ENCODE measurements around the gene CTIF.

Gene CTIF

DNA sequence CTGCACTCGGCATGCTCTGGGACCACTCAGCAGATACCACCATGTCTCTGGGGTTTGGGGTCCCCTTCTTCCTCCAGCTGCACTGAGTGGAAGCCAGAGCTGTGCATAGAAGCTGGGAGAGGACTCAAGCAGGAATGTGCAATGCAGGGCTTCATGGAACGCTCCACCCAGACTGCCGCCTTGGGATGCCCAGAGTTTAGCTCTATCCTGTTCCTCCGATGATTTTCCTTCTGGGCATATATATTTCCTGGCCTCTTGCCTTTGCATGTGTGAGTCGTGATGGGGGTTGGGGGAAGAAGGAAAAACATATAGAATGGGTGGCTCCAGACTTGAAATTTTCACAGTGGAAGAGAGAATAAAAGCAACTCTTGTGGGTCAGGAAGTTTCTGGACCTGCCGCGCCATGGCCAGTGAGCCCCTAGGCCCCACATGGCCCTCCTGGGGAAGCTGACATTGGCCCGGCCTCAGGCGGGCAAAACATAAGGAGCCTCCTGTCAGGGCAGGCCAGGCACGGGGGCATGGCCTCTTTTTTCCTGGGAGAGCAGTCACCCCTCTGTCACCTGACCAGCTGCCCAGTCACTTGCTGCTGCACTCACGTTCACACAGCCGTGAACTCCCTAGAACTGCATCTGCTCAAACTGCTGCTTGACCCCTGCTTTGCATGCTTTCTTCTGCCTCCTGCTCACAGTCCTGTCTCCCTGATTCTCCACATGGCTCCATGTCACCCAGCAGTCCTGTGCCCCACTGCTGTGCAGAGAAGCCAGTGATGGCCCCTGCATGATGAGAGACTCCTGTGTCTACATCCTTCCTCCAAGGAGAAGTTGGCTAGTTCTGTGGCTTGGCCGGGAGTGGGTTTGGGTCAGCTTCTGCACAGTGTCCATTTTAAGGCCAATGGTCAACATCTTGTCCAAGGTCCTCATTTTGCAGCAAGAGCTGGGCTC, 197.8 kb downstream of the CTIF start:
- no peak for DNase-seq

DNA sequence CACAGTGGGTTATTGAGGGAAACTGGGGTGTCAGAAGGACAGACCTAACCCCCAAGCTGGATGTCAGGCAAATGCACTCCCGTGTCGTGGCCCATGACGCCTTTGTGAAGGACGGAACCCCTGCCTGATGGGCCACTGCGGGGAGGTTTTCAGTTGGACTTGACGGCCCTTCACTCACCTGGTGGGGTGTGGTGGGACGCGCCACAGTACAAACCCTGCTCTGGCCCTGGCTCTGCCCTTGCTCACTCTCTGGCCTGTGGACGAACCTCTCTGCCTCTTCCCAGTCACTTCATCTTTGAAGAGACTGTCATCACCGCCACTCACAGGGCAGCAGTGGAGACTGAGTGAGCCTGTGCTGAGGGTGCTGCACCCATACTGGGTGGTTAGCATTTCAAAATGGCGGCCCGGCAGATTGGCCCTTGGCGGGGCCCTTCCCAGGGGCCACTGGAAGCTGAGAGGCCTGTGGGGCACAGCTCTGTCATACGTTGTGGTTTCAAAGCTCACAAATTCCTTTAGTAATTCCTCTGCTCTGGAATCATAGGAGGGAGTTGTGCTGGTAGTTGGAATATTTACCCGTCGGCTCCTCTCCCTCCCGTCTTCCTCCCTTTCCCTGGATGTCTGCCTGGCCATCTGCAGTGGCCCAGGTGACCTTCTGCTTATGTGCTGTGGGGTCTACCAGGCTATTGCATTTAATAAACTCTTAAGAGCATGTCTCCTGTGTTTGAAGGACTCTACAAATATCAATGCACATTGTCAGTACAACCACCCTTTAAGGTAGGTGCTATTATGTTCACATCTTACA, 200.6 kb downstream of the CTIF start:
- no peak for DNase-seq

DNA sequence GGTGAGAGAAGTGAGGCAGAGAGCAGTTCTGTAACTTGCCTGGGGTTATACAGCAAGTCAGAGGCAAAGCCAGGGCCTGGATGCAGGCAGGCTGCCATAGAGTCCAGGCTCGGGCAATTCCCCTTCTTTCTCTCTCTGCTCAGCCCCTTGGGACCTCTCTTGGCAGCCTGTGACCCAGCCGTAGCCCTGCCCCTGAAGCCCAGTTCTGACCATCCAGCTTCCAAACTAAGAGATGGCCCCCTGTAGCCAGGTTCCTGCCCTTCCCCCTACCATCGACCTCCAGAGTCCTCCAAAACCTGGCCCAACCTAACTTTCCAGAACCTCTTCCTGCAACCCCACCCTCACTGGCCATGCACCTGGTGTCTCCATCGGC, 201.2 kb downstream of the CTIF start:
- DNase-seq: no peak

DNA sequence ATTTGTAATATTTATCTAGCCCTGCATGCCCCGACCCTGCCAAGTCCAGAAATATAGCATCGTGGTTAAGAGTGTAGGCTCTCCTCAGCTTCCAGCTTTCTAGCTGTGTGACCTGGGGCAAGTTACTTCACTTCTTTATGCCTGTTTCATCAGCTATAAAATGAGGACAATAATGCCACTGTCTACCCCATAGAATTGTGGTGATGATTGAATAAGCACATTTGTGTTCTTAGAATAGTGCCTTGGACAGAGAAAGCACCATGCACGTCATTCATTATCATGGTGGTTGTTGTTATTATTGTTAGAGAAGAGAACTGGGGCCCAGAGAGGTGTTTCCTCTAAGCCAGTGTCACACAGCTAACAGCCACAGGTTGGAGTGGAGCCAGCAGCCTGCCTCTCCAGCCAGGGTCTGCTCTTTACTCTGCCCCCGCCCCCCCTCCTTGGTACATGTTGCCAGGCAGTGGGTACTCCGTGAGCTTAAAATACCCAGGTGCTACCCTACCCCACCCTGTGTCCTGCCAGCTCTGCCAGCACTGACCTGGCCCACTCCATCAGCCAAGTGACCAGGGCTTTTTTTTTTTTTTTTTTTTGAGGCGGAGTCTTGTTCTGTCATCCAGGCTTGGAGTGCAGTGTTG, 202.1 kb downstream of the CTIF start:
- DNase-seq: no peak

DNA sequence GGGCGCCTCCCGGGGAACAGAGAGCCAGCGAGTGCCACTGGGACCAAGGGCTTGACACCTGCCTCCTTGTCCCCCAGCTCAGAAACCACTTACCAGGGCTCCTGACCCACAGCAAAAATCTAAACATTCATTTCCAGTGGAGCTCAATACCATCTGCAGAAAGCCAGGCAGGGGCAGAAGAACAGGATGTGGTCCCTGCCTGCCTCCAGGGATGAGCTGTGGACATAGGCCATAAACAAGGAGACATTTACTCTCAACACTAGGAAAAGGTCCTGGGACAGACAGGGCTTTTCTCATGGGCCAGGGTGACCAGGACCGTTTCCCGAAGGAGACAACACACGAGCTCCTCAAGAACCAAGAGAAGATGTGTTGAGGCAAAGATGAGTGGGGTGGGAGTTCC, 203.0 kb downstream of the CTIF start:
- DNase-seq: no peak

DNA sequence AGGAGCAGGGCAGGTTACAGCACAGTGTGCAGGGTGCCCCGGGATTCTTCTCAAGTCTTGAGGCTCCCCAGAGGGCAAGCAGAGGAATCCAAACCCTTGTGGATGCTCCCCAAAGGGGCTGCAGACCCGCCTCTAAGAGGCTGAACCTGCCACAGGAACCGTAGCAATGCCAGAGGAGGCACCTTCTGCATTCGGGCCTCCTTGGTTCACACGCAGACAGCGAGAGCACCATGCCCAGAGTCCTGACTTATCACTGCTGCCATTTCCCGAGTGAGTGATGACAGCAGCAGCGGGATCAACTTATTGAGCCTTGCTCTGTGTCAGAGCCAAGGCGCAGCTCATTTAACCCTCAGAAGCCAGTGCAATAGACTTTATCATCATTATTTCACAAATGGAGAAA, 203.5 kb downstream of the CTIF start:
- DNase-seq: no peak

DNA sequence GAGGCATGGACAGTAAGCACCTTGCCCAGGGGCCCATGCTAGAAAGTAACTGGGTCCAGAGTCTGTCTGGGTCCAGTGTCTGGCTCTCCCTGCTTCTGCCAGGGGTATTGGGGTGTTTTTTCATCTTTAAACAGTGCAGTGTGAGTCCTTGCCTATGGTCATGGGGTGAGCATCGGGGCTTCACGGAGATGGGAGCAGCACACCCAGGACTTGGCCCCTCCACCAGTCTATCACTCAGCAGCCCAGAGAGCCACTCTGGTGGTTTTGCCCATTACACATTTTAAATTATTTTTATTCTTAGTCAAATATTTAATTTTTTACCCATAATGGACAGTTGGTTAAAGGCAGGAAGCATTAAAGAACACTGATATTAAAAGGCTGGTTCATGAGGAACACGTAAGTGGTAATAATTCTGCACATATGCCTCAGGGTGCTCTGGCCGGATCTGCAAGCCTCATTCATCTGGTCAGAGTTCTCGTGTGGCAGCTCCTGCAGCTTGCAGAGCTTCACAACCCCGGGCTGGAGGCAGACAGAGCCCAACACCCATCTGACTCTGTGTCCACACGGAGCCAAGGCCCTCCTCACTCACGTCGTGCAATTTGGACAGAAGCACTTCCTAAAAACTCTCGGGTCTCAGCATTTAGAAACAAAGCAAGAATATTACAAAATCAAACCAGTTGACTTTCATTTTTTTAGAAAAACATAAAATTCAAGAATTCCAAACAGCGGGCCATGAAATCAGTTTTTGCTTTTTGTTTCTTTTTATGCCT, 204.1 kb downstream of the CTIF start:
- no peak for DNase-seq

DNA sequence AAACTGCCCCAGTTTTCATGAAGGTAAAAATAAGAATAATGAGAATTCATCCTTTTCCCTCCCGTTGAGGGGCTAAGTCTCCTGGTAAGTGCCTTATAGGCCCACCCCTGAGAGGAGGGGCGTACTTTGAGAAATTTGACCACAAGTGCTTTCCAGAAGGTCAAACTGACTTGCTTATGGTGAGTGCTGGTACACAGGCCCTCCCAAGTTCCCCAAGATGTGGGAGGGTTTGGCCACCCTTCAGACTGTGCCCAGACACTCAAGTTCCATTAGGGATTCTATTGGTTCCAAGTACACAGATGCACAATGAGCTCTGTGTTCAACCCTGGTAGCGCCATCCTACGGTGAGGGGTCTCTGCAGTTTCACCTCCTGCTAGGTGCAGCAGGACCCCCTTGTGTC, 205.1 kb downstream of the CTIF start:
- no peak for DNase-seq

DNA sequence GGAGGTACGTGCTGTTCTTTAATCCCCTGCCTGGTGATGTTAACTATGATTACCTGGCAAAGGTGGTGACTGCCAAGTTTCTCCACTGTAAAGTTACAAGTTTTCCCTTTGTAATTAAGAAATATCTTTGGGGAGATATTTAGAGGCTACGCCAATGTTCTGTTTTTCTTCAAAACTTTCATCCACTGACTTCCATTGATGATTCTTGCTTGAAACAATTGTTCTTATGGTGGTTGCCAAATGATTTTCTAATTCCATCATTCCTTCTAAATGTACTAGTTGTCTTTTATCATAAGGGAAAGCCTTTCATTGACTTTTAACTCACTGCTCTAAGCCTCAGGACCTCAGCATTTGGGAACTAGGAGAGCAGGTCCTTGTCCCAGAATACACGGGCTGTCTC, 206.5 kb downstream of the CTIF start:
- DNase-seq: no peak

DNA sequence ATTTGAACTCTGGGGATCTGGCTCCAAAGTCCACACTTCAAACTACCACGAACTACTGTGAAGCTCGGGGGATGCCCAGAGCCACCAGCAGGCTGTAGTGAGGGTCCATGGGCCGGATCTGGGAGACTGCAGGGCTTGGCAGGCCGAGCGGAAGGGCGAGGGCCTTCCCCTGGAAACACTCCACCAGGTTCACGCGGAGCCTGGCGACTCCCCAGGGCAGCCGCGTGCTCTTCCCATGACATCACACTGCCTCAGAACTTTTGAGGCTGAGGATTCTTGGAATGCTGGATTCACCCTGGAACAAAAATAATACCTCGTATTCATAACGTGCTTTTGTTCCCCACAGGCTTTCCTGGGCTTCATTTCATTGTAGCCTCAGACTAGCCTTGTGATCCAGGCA, 210.9 kb downstream of the CTIF start:
- DNase-seq: no peak

DNA sequence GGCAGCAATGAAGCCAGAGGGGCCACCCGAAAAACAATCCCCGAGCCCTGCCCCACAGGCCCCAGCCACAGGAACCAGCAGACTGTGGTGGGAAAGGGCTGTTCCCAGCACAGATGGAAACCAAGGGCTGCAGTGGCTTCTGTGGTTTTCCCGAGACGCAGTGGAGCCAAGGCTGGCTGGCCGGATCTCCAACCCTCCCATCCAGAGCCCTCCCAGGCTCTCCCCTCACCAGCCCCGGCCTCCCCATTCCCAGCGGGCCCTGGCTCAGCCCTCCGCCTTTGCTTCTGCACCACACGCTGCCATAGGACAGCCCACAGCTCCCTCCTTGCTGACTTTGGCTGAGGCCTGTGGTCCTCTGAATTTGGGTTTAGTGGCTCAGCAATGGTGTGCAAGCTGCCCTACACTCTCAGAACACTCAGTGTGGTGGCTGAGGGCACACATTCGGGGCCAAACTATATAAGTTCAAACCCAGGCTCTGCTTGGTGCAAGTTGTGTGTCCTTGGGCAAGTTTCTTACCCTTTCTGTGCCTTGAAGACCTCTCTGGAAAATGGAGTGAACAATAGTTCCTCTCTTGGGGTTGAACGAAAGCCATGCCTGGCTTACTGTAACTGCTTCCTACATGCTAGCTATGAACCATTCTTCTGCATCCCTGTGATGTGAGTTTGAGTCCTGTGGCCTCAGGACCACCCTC, 211.8 kb downstream of the CTIF start:
- DNase-seq: no peak

DNA sequence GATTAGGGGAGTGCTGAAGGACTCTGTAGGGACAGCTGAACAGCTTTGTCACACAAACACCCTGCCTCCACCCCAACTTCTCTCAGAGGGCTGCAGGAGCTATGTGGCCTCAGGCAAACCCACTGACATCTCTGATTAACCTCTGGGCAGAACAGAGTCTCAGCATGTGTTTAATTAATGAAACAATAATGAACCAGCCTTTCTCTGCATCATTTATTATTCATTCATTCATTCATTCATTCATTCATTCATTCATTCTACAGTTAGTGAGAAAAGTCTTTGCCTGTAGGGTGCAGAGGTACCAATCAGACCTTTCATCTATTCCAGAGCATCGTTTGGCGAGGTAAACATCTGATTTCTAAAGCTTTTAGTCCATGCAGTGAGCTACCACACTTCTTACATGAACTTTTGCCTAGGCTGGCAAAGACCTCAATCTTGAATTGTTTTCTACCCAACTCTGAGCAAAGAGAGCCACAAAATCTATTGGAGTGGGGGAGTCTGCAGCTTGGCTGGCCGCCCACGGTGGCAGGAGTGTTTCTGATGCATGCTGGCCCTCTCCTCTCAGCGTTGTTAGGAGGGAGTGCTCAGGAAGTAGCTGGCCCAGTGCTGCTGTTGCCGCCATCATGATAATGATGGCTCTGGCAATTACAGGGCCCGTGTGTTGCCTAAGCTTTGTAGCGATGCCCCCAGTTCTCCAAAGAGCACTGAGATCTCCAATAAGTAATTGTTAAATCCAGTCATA, 213.1 kb downstream of the CTIF start:
- DNase-seq: no peak

DNA sequence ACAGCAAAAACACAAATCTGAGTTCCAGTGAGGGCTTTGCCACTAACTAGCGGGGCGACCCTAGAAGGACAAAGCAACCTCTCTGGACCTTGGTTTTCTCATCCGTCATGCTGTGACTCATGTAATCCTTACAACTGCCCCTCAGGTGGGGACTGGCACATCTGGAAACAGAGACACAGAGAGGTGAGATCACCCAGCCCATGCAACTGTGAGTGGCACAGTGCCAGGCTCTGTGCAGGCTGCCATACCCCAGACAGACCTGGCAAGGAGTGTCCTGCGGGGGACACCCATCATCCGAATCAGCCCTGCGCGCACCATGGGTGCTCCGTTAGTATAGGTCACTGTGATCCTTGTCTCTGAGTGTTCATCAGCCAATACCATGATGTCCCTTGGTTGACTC, 213.6 kb downstream of the CTIF start:
- DNase-seq: no peak

DNA sequence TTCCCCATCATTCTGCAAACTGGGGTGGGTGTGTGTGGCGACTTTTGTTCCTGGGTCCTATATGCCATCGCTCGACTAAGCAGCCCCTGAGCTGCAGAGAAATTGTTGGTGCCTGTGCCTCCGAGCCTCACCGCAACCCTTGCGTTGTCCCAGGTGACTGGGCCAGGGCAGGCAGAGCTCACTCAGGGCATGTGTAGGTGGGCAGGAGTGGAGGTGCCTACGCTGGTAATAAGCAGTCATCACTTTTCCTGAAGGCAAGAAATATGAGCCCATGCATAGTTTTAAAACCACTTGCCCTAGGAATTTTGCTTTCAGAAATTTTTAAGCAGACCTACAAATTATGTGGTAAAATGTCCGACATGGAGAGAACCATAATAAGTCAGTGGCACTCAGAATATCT, 214.1 kb downstream of the CTIF start:
- no peak for DNase-seq

DNA sequence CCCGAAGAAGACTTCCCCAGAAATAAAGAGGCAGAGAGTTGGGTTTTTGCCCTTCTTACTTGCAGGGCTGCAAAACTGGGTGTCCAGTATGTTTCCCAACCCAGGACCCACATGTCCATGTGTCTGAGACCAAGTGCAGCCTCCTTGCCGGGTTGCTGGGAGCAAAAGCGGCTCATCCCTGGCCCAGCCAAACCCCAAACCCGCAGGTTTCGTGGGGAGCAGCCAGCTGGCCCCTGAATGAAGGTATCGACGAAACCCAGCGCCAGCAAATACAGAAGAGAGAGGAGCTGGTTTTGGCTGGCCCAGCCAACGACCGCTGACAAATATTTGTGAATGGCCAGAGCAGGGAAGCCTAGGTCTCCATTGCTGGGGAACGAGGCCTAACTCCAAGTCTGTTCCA, 214.9 kb downstream of the CTIF start:
- DNase-seq: no peak

DNA sequence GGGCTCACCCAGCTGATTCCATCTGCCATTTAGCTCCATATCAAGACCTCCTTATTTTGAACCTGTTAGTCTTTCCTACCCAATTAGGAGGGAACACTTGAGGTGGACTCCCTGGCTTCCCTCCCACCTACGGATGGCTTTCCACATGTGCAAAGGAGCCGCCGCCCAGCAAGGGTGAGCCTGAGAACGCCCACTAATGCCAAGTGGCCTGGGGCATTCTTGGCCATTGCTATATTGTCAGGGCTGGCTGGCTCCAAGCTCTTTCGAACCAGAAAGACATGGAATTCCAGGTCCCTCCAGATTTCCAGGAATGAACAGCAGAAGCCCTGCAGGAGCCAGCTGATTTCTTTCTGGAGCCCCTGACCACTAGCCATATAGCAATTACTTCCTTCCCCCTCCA, 215.7 kb downstream of the CTIF start:
- DNase-seq: no peak

DNA sequence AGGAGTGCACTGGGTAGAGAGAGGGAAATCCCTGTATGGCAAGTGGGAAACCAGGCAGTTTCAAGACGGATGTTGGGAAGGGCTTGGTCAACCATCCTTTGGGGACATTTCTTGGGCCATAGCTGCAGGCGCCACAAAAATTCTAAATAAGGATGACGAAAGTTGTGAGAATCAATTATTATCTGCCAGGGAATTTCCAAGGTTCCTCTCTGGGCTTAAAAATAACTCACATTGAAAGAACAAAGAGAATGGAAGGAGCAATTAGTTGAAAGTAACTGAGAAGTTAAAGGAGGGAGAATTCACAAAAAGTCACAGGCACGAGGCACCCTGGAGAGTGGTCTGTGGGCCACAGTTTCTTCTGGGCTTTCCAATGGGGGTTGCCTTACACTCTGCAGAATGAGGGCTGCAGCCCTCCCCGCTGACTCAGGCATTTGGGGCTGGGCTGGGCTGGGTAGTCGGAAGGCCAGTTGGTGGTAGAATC, 216.2 kb downstream of the CTIF start:
- DNase-seq: no peak

DNA sequence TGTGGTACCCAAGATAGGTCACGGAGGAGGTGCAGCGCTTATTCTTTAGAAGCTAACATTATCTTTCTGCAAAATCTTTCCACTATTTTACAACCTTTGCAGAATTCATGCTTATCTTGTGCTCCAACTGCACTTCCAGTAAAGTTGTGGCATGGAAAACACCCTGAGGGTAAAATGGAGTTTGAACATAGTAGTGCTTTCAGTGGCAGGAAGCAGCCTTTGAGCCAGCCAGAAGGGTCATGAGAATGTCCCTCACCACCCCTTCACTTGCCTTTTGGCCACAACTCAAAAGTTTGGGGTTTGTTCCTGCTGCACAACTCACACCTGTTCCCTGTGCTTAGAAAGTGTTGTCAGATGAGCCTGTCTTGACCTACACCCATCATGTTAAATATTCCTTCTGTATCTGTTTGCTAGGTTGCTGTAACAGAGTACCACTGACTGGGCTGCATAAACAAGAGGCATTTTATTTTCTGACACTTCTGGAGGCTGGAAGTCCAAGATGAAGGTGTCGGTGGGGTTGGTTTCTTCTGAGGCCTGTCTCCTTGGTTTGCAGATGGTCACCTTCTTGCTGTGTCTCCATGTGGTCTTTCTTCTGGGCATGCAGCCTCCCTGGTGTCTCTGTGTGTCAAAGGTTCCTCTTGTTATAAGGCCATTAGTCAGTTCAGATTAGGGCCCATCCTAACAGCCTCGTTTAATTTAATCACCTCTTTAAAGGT, 217.8 kb downstream of the CTIF start:
- DNase-seq: no peak

DNA sequence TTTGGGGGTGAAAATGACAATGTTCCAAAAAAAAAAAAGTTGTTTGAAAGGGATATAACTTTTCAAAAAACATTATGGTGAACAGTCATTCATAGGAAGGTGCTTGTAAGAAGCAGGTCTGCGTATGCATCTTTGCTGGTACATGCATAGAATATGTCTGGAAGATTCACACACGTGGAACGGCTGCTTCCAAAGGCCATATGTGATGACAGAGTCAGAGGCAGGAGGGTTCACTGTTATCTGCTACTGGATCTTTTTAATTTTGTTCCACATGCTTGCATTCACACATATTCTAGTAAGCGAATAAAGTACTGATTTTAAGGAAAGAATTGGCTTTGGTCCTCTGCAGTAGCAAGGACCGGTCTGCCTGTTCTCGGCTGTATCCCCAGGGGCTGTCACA, 218.5 kb downstream of the CTIF start:
- DNase-seq: no peak

DNA sequence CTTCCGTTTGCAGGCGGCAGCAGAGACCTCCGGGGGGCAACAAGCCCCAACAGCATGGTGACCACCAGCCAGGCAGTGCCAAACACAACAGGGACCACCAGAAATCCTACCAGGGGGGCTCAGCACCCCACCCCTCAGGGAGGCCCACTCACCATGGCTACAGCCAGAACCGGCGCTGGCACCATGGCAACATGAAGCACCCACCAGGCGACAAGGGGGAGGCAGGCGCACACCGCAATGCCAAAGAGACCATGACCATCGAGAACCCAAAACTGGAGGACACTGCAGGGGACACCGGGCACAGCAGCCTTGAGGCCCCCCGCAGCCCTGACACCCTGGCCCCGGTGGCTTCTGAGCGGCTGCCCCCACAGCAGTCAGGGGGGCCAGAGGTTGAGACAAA, 219.1 kb downstream of the CTIF start:
- no peak for DNase-seq

DNA sequence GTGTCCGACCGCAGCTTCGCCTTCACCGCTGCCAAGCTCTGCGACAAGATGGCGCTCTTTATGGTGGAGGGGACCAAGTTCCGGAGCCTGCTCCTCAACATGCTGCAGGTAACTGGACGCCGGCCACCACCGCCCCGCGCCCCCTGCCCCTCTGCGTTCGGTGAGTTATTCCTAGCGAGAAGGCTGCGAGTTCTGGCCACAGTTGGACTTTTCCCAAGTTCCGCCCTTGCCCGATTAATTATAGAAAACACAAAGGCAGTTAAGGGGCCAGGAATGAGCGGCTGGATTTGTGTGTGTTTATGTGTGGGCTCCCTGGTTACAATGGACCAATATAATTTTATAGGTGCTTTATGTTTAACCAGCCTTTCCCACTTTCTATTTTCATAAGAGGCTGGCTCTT, 222.8 kb downstream of the CTIF start:
- DNase-seq: no peak

Measured in activated CD4-positive, alpha-beta T cell treated with anti-CD3 and anti-CD28 coated beads, Interleukin-2, amount 50 U/mL, for 48 hours (primary cell).